PFSK-1 (cell line): ENCODE data around the gene DHRS7.

ENCODE experiments used
- POLR2AphosphoS5 ChIP-seq: IDR thresholded peaks from 2 replicates; pipeline ENCODE4 v1.6.1; 2012; ENCODE audit warnings: low read depth, mild to moderate bottlenecking, control low read depth, low read length, moderate library complexity
- REST ChIP-seq, 2 experiments: IDR thresholded peaks; 2 replicates each; pipeline versions ENCODE4 v1.6.1 to v1.8.0; 2011 to 2012; ENCODE audit warnings: low read depth in 2 of 2, low read length in 2 of 2, control low read depth in 1 of 2, inconsistent platforms in 1 of 2, mild to moderate bottlenecking in 1 of 2, moderate library complexity in 1 of 2; ENCODE audit not compliant: insufficient read depth in 1 of 2
- SIN3A ChIP-seq: IDR thresholded peaks from 2 replicates; pipeline ENCODE4 v1.6.1; 2012; ENCODE audit warnings: mild to moderate bottlenecking, low read length, moderate library complexity, borderline replicate concordance; ENCODE audit not compliant: insufficient read depth
- TAF1 ChIP-seq: IDR thresholded peaks from 2 replicates; pipeline ENCODE4 v1.6.1; 2012; ENCODE audit warnings: low read length, control low read depth, borderline replicate concordance; ENCODE audit not compliant: insufficient read depth

GRCh38 chr14:60178164-60178563 is 13.0 kb upstream of the DHRS7 start:
- TF ChIP-seq TAF1 = no peak
- TF ChIP-seq POLR2AphosphoS5 = no peak
- TF ChIP-seq REST (IDR thresholded peaks at IDR 0.05; ENCODE audit: insufficient read depth in 1 of 2, low read depth in 2 of 2, low read length in 2 of 2) = no peak
- no peak for TF ChIP-seq SIN3A
